Neutrophil (primary cell): ENCODE data around the gene SPATA9.

Experiments used
- H3K27ac ChIP-seq: fragments of 200-600 bp; sonication (generic); 2 replicates; pipeline ENCODE4 v1.5.1; 2016; ENCODE audit warnings: mild to moderate bottlenecking, moderate library complexity
- H3K27me3 ChIP-seq: fragments of 200-600 bp; sonication (generic); 2 replicates; pipeline ENCODE4 v1.6.0; 2016; ENCODE audit warnings: mild to moderate bottlenecking
- H3K36me3 ChIP-seq: fragments of 200-600 bp; sonication (generic); 2 replicates; pipeline ENCODE4 v1.5.1; 2017
- H3K4me1 ChIP-seq, 2 experiments: fragments of 200-600 bp in 1 of 2; sonication (generic) in 1 of 2; 1 replicate in 1 of 2; 2 replicates in 1 of 2; pipeline versions ENCODE4 v1.5.1 to v1.6.1; 2013 to 2016; ENCODE audit warnings: low read depth in 1 of 2, low read length in 1 of 2, mild to moderate bottlenecking in 1 of 2, moderate library complexity in 1 of 2; ENCODE audit not compliant: control insufficient read depth in 1 of 2, insufficient read depth in 1 of 2
- H3K4me3 ChIP-seq, 2 experiments: fragments of 200-600 bp in 1 of 2; sonication (generic) in 1 of 2; 1 replicate in 1 of 2; 2 replicates in 1 of 2; pipeline ENCODE4 v1.5.1; 2013 to 2016; ENCODE audit warnings: low read depth in 1 of 2, low read length in 1 of 2, mild to moderate bottlenecking in 1 of 2, moderate library complexity in 1 of 2
- H3K9me3 ChIP-seq: fragments of 200-600 bp; sonication (generic); 2 replicates; pipeline ENCODE4 v1.5.1; 2016
- TF ChIP-seq, protein P1 (sequence below): fragments of 200-600 bp; sonication (generic); IDR thresholded peaks from 2 replicates; pipeline ENCODE4 v1.5.1; 2016; ENCODE audit warnings: antibody characterized with exemption

The SPATA9 gene

DNA sequence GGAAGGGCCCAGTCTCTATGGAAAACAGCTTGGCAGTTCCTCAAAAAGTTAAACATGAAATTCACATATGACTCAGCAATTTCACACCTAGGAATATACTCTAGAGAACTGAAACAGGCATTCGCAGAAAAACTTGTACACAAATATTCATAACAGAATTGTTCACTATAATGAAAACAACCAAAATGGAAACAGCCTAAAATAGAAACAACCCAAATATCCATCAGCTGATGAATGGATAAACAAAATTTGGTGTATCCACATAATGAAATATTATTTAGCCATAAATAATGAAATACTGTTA is 67.7 kb downstream of the SPATA9 start:
- no peak overlapping the region for H3K4me3 ChIP-seq
- H3K36me3 ChIP-seq, result no peaks in the 10 kb centered on the region
- no peaks in the 10 kb centered on the region for H3K9me3 ChIP-seq
- no peak overlapping the region for H3K27ac ChIP-seq
- H3K4me1 ChIP-seq, result peaks cover 9 to 10% of the 10 kb centered on the region in 2 experiments
- TF ChIP-seq, protein P1, sequence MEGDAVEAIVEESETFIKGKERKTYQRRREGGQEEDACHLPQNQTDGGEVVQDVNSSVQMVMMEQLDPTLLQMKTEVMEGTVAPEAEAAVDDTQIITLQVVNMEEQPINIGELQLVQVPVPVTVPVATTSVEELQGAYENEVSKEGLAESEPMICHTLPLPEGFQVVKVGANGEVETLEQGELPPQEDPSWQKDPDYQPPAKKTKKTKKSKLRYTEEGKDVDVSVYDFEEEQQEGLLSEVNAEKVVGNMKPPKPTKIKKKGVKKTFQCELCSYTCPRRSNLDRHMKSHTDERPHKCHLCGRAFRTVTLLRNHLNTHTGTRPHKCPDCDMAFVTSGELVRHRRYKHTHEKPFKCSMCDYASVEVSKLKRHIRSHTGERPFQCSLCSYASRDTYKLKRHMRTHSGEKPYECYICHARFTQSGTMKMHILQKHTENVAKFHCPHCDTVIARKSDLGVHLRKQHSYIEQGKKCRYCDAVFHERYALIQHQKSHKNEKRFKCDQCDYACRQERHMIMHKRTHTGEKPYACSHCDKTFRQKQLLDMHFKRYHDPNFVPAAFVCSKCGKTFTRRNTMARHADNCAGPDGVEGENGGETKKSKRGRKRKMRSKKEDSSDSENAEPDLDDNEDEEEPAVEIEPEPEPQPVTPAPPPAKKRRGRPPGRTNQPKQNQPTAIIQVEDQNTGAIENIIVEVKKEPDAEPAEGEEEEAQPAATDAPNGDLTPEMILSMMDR, result no peak
- peaks cover 23% of the 10 kb centered on the region for H3K27me3 ChIP-seq

DNA sequence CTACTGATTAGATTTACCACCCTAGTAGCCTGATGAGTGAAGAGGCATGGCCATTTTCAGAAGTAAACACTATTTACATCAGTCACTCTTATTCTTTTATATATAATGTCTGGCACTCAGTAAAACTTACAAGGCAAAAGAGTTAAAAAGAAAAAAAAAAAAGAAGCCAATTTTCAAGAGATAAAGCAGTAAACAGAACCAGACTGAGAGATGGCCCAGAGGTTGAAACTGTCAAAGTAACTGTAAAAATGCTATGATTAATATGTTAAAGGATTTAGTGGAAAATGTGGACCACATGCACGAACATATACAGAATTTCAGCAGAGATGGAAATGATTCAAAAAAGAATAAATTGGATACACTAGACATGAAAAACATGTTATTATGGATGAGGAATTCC is 69.3 kb downstream of the SPATA9 start:
- Histone ChIP-seq H3K4me1 (no peaks in the 10 kb centered on the region), H3K9me3 (no peaks in the 10 kb centered on the region), H3K36me3 (no peaks in the 10 kb centered on the region), H3K4me3 (no peak overlapping the region), H3K27ac (no peak overlapping the region), H3K27me3 (peaks cover 7% of the 10 kb centered on the region)
- TF ChIP-seq, protein P1, result no peak

DNA sequence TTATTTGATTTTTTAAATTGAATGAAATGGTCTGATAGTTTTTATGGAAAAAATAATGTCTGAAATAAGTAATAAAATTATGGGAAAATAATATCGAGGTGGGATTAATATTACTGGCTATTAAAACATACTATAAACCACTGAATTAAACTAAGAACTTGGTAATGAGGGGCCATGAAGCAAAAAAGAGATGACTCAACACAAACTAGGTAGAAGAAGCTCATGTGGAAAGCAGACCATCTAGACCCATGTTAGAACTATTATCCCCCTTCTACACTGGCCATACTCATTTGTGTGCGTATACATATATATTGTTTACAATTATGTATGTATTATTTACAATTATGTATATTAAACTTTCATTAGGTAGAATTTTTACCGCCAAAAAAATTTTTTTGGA is 71.4 kb downstream of the SPATA9 start:
- H3K4me3 ChIP-seq, result no peak overlapping the region
- H3K4me1 ChIP-seq, result no peaks in the 10 kb centered on the region
- H3K9me3 ChIP-seq, result no peaks in the 10 kb centered on the region
- no peaks in the 10 kb centered on the region for H3K27me3 ChIP-seq
- TF ChIP-seq, protein P1, result no peak
- H3K27ac ChIP-seq, result no peak overlapping the region
- no peaks in the 10 kb centered on the region for H3K36me3 ChIP-seq

DNA sequence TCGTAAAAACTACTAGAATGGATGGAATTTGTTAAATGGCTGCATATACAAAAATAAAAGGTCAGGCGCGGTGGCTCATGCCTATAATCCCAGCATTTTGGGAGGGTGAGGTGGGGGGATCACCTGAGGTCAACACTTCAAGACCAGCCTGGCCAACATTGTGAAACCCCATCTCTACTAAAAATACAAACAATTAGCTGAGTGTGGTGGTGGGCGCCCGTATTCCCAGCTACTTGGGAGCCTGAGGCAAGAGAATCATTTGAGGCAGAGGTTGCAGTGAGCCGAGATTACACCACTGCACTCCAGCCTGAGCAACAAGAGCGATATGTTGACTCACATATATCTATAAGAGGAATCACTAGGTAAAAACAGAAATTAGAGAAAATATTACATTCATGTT is 72.2 kb downstream of the SPATA9 start:
- Histone ChIP-seq H3K9me3 (no peaks in the 10 kb centered on the region), H3K4me1 (no peaks in the 10 kb centered on the region), H3K4me3 (no peak overlapping the region), H3K27ac (no peak overlapping the region), H3K27me3 (no peaks in the 10 kb centered on the region), H3K36me3 (no peaks in the 10 kb centered on the region)
- TF ChIP-seq, protein P1, result no peak

DNA sequence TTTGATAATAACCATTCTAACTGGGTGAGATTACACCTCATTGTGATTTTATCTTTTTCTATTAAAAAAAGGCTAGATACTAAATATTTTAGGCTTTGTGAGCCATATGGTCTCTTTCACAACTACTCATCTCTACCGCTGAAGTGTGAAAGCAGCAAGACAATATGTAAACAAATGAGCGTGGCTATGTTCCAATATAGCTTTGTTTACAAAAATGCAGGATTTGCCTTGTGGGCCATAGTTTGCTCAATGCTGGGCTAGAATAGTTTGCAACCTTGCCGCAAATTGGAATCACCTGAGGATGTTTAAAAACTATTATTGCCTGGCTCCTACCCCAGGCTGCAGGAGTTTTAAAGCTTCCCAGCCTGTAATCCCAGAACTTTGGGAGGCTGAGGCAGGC is 73.1 kb downstream of the SPATA9 start:
- no peak overlapping the region for H3K4me3 ChIP-seq
- no peaks in the 10 kb centered on the region for H3K36me3 ChIP-seq
- no peaks in the 10 kb centered on the region for H3K9me3 ChIP-seq
- no peak overlapping the region for H3K27ac ChIP-seq
- no peaks in the 10 kb centered on the region for H3K4me1 ChIP-seq
- no peaks in the 10 kb centered on the region for H3K27me3 ChIP-seq
- TF ChIP-seq, protein P1, result no peak
